Ectodermal cell (in vitro differentiated cells): ENCODE measurements around the gene WDFY2.

Experiments
- H3K27ac ChIP-seq: 2 replicates; pipeline ENCODE4 v1.7.0; 2013; ENCODE audit warnings: mild to moderate bottlenecking, low read depth, low read length; ENCODE audit not compliant: insufficient read depth, poor library complexity, severe bottlenecking
- H3K27me3 ChIP-seq: 2 replicates; pipeline ENCODE4 v1.7.0; 2013; ENCODE audit warnings: mild to moderate bottlenecking, low read length; ENCODE audit not compliant: insufficient read depth, control insufficient read depth, poor library complexity, severe bottlenecking
- H3K36me3 ChIP-seq: one replicate; pipeline ENCODE4 v1.7.0; 2013; ENCODE audit warnings: low read length; ENCODE audit not compliant: control insufficient read depth, insufficient read depth
- H3K4me1 ChIP-seq: one replicate; pipeline ENCODE4 v1.7.0; 2013; ENCODE audit warnings: low read length; ENCODE audit not compliant: control insufficient read depth, insufficient read depth
- H3K4me3 ChIP-seq: 2 replicates; pipeline ENCODE4 v1.7.0; 2013; ENCODE audit warnings: low read depth, low read length, control low read depth; ENCODE audit not compliant: insufficient read depth
- H3K9me3 ChIP-seq: 2 replicates; pipeline ENCODE4 v1.7.0; 2013; ENCODE audit warnings: mild to moderate bottlenecking, low read length, moderate library complexity; ENCODE audit not compliant: control insufficient read depth
- WGBS, 2 experiments: methylation state at CpG; one replicate each; pipeline ENCODE4 v1.1.7; 2013; ENCODE audit warnings: missing lambda C conversion rate in 2 of 2; 5-methylcytosine and 5-hydroxymethylcytosine counted together

The WDFY2 gene

GRCh38 chr13:51619614-51620013, 35.4 kb downstream of the WDFY2 start:
- 94 to 95% methylated on average over 2 of the region's 2 CpGs for WGBS, 2 experiments
- Histone ChIP-seq H3K27ac (no peak overlapping the region), H3K27me3 (no peaks in the 10 kb centered on the region), H3K4me1 (peaks cover 8% of the 10 kb centered on the region), H3K4me3 (no peak overlapping the region), H3K36me3 (no peaks in the 10 kb centered on the region), H3K9me3 (no peaks in the 10 kb centered on the region)

- no peaks in the 10 kb centered on the region for H3K36me3 ChIP-seq
- no peaks in the 10 kb centered on the region for H3K9me3 ChIP-seq
- H3K4me1 ChIP-seq, result peaks cover 8% of the 10 kb centered on the region
- no peaks in the 10 kb centered on the region for H3K27me3 ChIP-seq
- H3K27ac ChIP-seq, result no peak overlapping the region
- WGBS, 2 experiments, result 89 to 93% methylated on average over 10 to 11 of the region's 11 CpGs
- H3K4me3 ChIP-seq, result no peak overlapping the region
Measured at GRCh38 chr13:51620165-51620983, 36.1 kb downstream of the WDFY2 start.

- H3K4me1 ChIP-seq, result peaks cover 8% of the 10 kb centered on the region
- no peak overlapping the region for H3K27ac ChIP-seq
- H3K36me3 ChIP-seq, result no peaks in the 10 kb centered on the region
- no peaks in the 10 kb centered on the region for H3K9me3 ChIP-seq
- H3K27me3 ChIP-seq, result no peaks in the 10 kb centered on the region
- no peak overlapping the region for H3K4me3 ChIP-seq
- WGBS, 2 experiments, result 85 to 91% methylated on average over 2 of the region's 2 CpGs
Measured at GRCh38 chr13:51621602-51622001, 37.3 kb downstream of the WDFY2 start.

- Histone ChIP-seq H3K9me3 (no peaks in the 10 kb centered on the region), H3K36me3 (no peaks in the 10 kb centered on the region), H3K27ac (no peak overlapping the region), H3K4me3 (no peak overlapping the region), H3K27me3 (no peaks in the 10 kb centered on the region), H3K4me1 (peaks cover 8% of the 10 kb centered on the region)
- 79 to 88% methylated on average over 2 of the region's 2 CpGs for WGBS, 2 experiments
Measured at GRCh38 chr13:51623473-51623872, 39.2 kb downstream of the WDFY2 start.

GRCh38 chr13:51624207-51624606, 39.9 kb downstream of the WDFY2 start:
- Histone ChIP-seq H3K27ac (no peak overlapping the region), H3K9me3 (no peaks in the 10 kb centered on the region), H3K4me3 (no peak overlapping the region), H3K4me1 (peaks cover 4% of the 10 kb centered on the region), H3K36me3 (no peaks in the 10 kb centered on the region), H3K27me3 (no peaks in the 10 kb centered on the region)
- 94 to 96% methylated on average over 1 of the region's 1 CpG for WGBS, 2 experiments

- Histone ChIP-seq H3K27ac (no peak overlapping the region), H3K4me1 (peaks cover 4% of the 10 kb centered on the region), H3K27me3 (no peaks in the 10 kb centered on the region), H3K4me3 (no peak overlapping the region), H3K9me3 (no peaks in the 10 kb centered on the region), H3K36me3 (no peaks in the 10 kb centered on the region)
- WGBS, 2 experiments, result 92% methylated on average over 3 of the region's 3 CpGs
Measured at GRCh38 chr13:51624695-51625345, 40.6 kb downstream of the WDFY2 start.

GRCh38 chr13:51625555-51626345, 41.5 kb downstream of the WDFY2 start:
- no peaks in the 10 kb centered on the region for H3K36me3 ChIP-seq
- no peaks in the 10 kb centered on the region for H3K4me1 ChIP-seq
- no peak overlapping the region for H3K4me3 ChIP-seq
- no peak overlapping the region for H3K27ac ChIP-seq
- 97% methylated on average over 7 of the region's 7 CpGs for WGBS, 2 experiments
- H3K9me3 ChIP-seq, result no peaks in the 10 kb centered on the region
- no peaks in the 10 kb centered on the region for H3K27me3 ChIP-seq

- H3K36me3 ChIP-seq, result no peaks in the 10 kb centered on the region
- no peaks in the 10 kb centered on the region for H3K27me3 ChIP-seq
- no peaks in the 10 kb centered on the region for H3K4me1 ChIP-seq
- no peak overlapping the region for H3K27ac ChIP-seq
- H3K9me3 ChIP-seq, result no peaks in the 10 kb centered on the region
- 95 to 98% methylated on average over 3 of the region's 3 CpGs for WGBS, 2 experiments
- no peak overlapping the region for H3K4me3 ChIP-seq
Measured at GRCh38 chr13:51626749-51627148, 42.5 kb downstream of the WDFY2 start.

- 93 to 95% methylated on average over 21 of the region's 21 CpGs for WGBS, 2 experiments
Measured at GRCh38 chr13:51628059-51628852, 44.0 kb downstream of the WDFY2 start.

More at GRCh38 chr13:51628059-51628852, 44.0 kb downstream of the WDFY2 start:
- no peaks in the 10 kb centered on the region for H3K36me3 ChIP-seq
- no peak overlapping the region for H3K27ac ChIP-seq
- H3K27me3 ChIP-seq, result no peaks in the 10 kb centered on the region
- H3K4me3 ChIP-seq, result no peak overlapping the region
- H3K4me1 ChIP-seq, result peaks cover 14% of the 10 kb centered on the region
- H3K9me3 ChIP-seq, result no peaks in the 10 kb centered on the region
